C4-2B (cell line): Measurements from ENCODE around the gene KCNMA1.

Experiments
- ZFX ChIP-seq: fragments of 450-650 bp; IDR thresholded peaks from 2 replicates; pipeline ENCODE4 v1.6.1; 2017
- TF ChIP-seq, protein P1 (sequence below): fragments of 450-650 bp; conservative IDR thresholded peaks from 2 replicates; pipeline ENCODE4 v1.5.1; 2017; ENCODE audit warnings: mild to moderate bottlenecking

DNA sequence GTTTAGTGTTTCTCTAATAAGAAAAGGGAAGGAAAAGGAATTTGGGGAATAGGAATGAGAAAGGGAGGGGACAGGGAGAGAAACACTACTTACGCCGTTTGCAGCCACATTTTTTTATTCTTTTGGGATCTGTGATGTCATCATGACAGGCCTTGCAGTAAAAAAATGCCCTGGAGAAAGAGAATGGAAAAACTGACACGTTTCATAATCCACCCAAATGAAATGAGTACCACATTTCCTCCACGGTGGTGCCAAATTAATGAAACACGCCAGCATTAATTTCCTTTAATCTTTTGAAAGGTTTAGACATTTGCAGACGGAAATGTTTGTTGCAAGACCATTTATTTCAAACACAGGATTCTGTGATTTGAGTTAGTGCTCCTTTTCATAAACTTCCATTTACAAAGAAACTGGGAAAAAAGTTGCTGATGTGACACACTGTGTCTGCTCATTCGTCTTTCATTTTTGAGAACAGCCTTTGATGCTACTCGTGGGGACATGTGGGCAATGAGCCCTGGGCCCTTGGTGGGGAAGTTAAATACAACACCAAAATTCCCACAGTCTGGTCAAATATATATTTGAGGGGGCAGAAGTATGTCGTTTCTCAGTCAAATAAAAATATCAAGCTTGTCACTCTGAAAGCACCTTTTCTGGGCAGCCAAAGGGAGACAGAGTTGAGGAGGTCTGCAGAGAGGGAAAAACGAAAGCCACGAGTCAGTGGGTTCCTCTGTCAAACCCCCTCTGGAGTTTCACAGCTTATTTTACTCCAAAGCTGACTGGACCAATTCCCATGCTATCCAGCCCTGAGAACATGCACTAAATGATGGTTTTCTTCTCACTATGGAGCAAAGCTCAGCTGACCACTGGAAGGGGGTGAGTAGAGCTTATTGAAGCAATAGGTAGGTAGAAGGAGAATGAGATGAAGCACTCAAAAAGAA lies 625.5 kb downstream of the KCNMA1 start:
- TF ChIP-seq, protein P1, sequence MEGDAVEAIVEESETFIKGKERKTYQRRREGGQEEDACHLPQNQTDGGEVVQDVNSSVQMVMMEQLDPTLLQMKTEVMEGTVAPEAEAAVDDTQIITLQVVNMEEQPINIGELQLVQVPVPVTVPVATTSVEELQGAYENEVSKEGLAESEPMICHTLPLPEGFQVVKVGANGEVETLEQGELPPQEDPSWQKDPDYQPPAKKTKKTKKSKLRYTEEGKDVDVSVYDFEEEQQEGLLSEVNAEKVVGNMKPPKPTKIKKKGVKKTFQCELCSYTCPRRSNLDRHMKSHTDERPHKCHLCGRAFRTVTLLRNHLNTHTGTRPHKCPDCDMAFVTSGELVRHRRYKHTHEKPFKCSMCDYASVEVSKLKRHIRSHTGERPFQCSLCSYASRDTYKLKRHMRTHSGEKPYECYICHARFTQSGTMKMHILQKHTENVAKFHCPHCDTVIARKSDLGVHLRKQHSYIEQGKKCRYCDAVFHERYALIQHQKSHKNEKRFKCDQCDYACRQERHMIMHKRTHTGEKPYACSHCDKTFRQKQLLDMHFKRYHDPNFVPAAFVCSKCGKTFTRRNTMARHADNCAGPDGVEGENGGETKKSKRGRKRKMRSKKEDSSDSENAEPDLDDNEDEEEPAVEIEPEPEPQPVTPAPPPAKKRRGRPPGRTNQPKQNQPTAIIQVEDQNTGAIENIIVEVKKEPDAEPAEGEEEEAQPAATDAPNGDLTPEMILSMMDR = no peak
- TF ChIP-seq ZFX = no peak
